ENCODE measurements around the gene ING5. TPM values are rescaled to one million over a fixed set of nuclear protein-coding genes. Genes with fewer than 3 reads are reported as not detected.
A peak's percentile ranks its signal among the peaks of the same experiment; 100 is the strongest.

ING5 gene
- total RNA-seq, 3 donors from 2014 or later: 49.2 to 53.5 (median 51.8) TPM

GRCh38 chr2:241678784-241679540 is 22.9 kb upstream of the ING5 start:
- ATAC-seq (no peak), DNase-seq (no peak)
- H3K4me3 Mint-ChIP-seq: no peak overlapping the region
- H3K36me3 Mint-ChIP-seq (ENCODE audit: insufficient read depth): peaks cover 20% of the 10 kb centered on the region
- H3K27me3 Mint-ChIP-seq (ENCODE audit: low read depth): no peaks in the 10 kb centered on the region
- no peaks in the 10 kb centered on the region for H3K9me3 Mint-ChIP-seq
- peaks cover 1% of the 10 kb centered on the region for H3K4me1 Mint-ChIP-seq (ENCODE audit: low read depth)

GRCh38 chr2:241680044-241680443 is 21.8 kb upstream of the ING5 start:
- no peak for ATAC-seq
- DNase-seq: no peak
- H3K4me3 Mint-ChIP-seq: no peak overlapping the region
- peaks cover 25% of the 10 kb centered on the region for H3K36me3 Mint-ChIP-seq (ENCODE audit: insufficient read depth)
- no peaks in the 10 kb centered on the region for H3K27me3 Mint-ChIP-seq (ENCODE audit: low read depth)
- peaks cover 3% of the 10 kb centered on the region for H3K4me1 Mint-ChIP-seq (ENCODE audit: low read depth)
- H3K9me3 Mint-ChIP-seq: no peaks in the 10 kb centered on the region

GRCh38 chr2:241680827-241681599 is 20.8 kb upstream of the ING5 start:
- ATAC-seq: no peak
- H3K4me3 Mint-ChIP-seq: no peak overlapping the region
- no peaks in the 10 kb centered on the region for H3K27me3 Mint-ChIP-seq (ENCODE audit: low read depth)
- no peak for DNase-seq
- no peaks in the 10 kb centered on the region for H3K9me3 Mint-ChIP-seq
- H3K4me1 Mint-ChIP-seq (ENCODE audit: low read depth): peaks cover 9% of the 10 kb centered on the region
- peaks cover 25% of the 10 kb centered on the region for H3K36me3 Mint-ChIP-seq (ENCODE audit: insufficient read depth)

GRCh38 chr2:241686324-241686649 is 15.6 kb upstream of the ING5 start:
- Mint-ChIP-seq H3K9me3 (no peaks in the 10 kb centered on the region), H3K4me3 (peak overlapping the region; percentile 89), H3K36me3 (ENCODE audit: insufficient read depth) (peaks cover 13% of the 10 kb centered on the region), H3K4me1 (ENCODE audit: low read depth) (peaks cover 25% of the 10 kb centered on the region), H3K27me3 (ENCODE audit: low read depth) (no peaks in the 10 kb centered on the region)
- DNase-seq (no peak), ATAC-seq (peak in 1 of 2 donors; percentile 6)

- Mint-ChIP-seq H3K36me3 (ENCODE audit: insufficient read depth) (peaks cover 11% of the 10 kb centered on the region), H3K4me3 (peak within 1 kb of the TSS; percentile 89), H3K27me3 (ENCODE audit: low read depth) (no peaks in the 10 kb centered on the region), H3K9me3 (no peaks in the 10 kb centered on the region), H3K4me1 (ENCODE audit: low read depth) (peaks cover 25% of the 10 kb centered on the region)
- DNase-seq (peak; percentile 91), ATAC-seq (peak; percentile 96 to 99)
Observed at GRCh38 chr2:241686650-241687425, 15.0 kb upstream of the ING5 start, which contains the start of gene DTYMK. Gene DTYMK, minus strand, starts transcription at chr2:241686815. Its CDS starts 32 bp downstream, at chr2:241686783.

DNA sequence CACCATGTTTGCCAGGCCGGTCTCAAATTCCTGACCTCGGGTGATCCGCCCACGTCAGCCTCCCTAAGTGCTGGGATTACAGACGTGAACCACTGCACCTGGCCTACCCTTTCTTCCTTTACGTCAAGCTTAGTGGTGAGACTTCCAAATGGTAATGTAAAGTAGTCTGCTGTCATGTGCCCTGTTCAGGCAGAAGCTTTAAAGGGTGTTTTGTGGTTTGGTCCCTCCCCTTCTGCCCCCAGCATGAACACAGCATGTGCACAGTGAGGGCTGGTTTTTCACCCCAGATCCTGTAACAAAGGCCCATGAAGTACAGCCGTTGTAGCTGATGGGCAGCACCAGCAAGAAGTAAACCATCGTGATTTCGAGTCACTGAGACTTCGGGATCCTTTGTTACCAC is 12.5 kb upstream of the ING5 start:
- no peaks in the 10 kb centered on the region for H3K9me3 Mint-ChIP-seq
- DNase-seq (peak; percentile 45), ATAC-seq (no peak)
- peak overlapping the region; percentile 89 for H3K4me3 Mint-ChIP-seq
- peaks cover 10% of the 10 kb centered on the region for H3K36me3 Mint-ChIP-seq (ENCODE audit: insufficient read depth)
- H3K4me1 Mint-ChIP-seq (ENCODE audit: low read depth): peaks cover 22% of the 10 kb centered on the region
- H3K27me3 Mint-ChIP-seq (ENCODE audit: low read depth): no peaks in the 10 kb centered on the region

GRCh38 chr2:241690202-241690717 is 11.6 kb upstream of the ING5 start:
- Mint-ChIP-seq H3K36me3 (ENCODE audit: insufficient read depth) (peaks cover 8% of the 10 kb centered on the region), H3K4me3 (no peak overlapping the region), H3K4me1 (ENCODE audit: low read depth) (peaks cover 22% of the 10 kb centered on the region), H3K27me3 (ENCODE audit: low read depth) (no peaks in the 10 kb centered on the region), H3K9me3 (no peaks in the 10 kb centered on the region)
- DNase-seq (no peak), ATAC-seq (no peak)

DNA sequence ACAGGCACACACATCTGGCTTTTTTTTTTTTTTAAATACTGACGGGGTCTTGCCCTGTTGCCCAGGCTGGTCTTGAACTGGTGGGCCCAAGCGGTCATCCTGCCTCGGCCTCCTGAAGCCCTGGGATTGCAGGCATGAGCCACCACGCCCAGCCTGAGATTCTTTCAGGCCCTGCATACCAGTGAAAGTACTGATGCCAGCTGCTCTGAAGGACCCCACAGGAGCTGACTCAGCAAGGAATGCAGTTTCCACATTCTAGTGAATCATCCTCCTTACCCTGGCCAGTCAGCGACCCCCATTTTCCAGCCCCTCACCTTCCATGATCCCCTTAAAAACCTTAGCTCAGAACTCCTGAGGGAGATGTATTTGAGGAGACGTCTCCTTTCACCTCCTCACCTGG is 9.4 kb upstream of the ING5 start:
- DNase-seq (no peak), ATAC-seq (no peak)
- Mint-ChIP-seq H3K9me3 (no peaks in the 10 kb centered on the region), H3K4me3 (no peak overlapping the region), H3K36me3 (ENCODE audit: insufficient read depth) (peaks cover 10% of the 10 kb centered on the region), H3K4me1 (ENCODE audit: low read depth) (peaks cover 15% of the 10 kb centered on the region), H3K27me3 (ENCODE audit: low read depth) (no peaks in the 10 kb centered on the region)

GRCh38 chr2:241695651-241696050 is 6.2 kb upstream of the ING5 start:
- DNase-seq (no peak), ATAC-seq (no peak)
- Mint-ChIP-seq H3K27me3 (ENCODE audit: low read depth) (no peaks in the 10 kb centered on the region), H3K36me3 (ENCODE audit: insufficient read depth) (peaks cover 9% of the 10 kb centered on the region), H3K4me1 (ENCODE audit: low read depth) (peaks cover 12% of the 10 kb centered on the region), H3K4me3 (no peak overlapping the region), H3K9me3 (no peaks in the 10 kb centered on the region)

GRCh38 chr2:241701149-241701398 is 765 bp upstream of the ING5 start:
- Mint-ChIP-seq H3K36me3 (ENCODE audit: insufficient read depth) (peaks cover 6% of the 10 kb centered on the region), H3K27me3 (ENCODE audit: low read depth) (no peaks in the 10 kb centered on the region), H3K4me3 (peak overlapping the region; percentile 86), H3K4me1 (ENCODE audit: low read depth) (peaks cover 22% of the 10 kb centered on the region), H3K9me3 (no peaks in the 10 kb centered on the region)
- DNase-seq (no peak), ATAC-seq (no peak)

GRCh38 chr2:241702155-241703031 is 554 bp downstream of the ING5 start:
- DNase-seq: peak; percentile 90
- no peaks in the 10 kb centered on the region for H3K27me3 Mint-ChIP-seq (ENCODE audit: low read depth)
- no peaks in the 10 kb centered on the region for H3K9me3 Mint-ChIP-seq
- H3K4me1 Mint-ChIP-seq (ENCODE audit: low read depth): peaks cover 22% of the 10 kb centered on the region
- ATAC-seq: peak; percentile 68 to 73
- peaks cover 15% of the 10 kb centered on the region for H3K36me3 Mint-ChIP-seq (ENCODE audit: insufficient read depth)
- H3K4me3 Mint-ChIP-seq: peak overlapping the region; percentile 86

DNA sequence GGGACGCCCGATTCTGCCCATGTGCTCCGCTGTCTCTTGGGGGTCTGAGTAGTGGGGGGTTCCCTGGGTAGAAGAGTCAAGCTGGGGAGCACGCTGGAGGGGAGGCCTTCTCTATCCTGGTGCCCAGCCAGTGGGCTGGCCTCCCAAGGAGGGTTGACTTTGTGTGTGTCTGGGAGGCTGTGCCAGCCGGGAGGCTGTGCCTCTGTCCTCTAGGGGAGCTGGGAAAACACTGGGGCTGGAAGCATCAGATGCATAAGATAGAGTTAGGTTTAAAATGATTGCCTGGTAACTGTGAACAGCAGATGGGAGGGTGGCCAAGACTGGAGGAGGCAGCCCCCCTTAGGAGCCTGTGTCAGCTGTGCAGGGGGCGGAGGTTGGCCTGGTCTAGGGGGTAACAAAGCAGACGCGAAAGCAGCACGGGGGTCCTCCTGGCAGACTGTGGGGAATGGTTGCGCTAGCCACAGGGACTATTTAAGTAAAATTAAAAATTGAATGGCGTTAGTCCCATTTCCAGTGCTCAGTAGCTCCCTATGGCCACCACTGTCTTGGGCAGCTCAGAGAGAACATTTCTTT is 1.3 kb downstream of the ING5 start:
- peaks cover 18% of the 10 kb centered on the region for H3K36me3 Mint-ChIP-seq (ENCODE audit: insufficient read depth)
- no peaks in the 10 kb centered on the region for H3K9me3 Mint-ChIP-seq
- no peak for DNase-seq
- peaks cover 22% of the 10 kb centered on the region for H3K4me1 Mint-ChIP-seq (ENCODE audit: low read depth)
- H3K4me3 Mint-ChIP-seq: peak overlapping the region; percentile 86
- no peak for ATAC-seq
- no peaks in the 10 kb centered on the region for H3K27me3 Mint-ChIP-seq (ENCODE audit: low read depth)

DNA sequence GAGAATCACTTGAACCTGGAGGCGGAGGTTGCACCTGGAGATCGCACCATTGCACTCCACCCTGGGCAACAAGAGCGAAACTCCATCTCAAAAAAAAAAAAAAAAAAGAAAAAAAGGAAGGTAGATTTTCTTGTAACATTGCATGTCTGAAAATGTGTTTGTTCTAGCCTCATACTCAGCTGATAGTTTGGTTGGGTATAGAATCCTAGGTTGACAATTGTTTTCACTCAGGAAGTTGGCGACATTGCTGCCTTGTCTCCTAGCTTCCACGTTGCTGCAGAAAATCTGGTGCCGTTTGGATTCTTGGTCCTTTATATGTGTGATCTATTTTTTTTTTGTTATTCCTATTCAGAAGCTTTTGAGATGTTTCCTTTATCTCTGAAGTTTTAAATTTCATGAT is 4.7 kb downstream of the ING5 start:
- Mint-ChIP-seq H3K9me3 (no peaks in the 10 kb centered on the region), H3K4me1 (ENCODE audit: low read depth) (peaks cover 14% of the 10 kb centered on the region), H3K36me3 (ENCODE audit: insufficient read depth) (peaks cover 36% of the 10 kb centered on the region), H3K4me3 (no peak overlapping the region), H3K27me3 (ENCODE audit: low read depth) (no peaks in the 10 kb centered on the region)
- DNase-seq: no peak
- ATAC-seq: no peak

Measured in activated T-cell treated with anti-CD3 and anti-CD28 coated beads, Interleukin-2, amount 50 U/mL, for 4 hours (primary cell).